DMS53 (cell line): ENCODE data around the gene LDLRAD4.

Experiments
- DNase-seq: peaks from one replicate; lab custom pipeline; 2025; lab: John Stamatoyannopoulos, UW

LDLRAD4 gene

GRCh38 chr18:13633700-13634099 is 415.1 kb downstream of the LDLRAD4 start:
- no peak for DNase-seq

- no peak for DNase-seq
Measured at GRCh38 chr18:13635046-13635445, 416.5 kb downstream of the LDLRAD4 start.

GRCh38 chr18:13638719-13639595 is 420.4 kb downstream of the LDLRAD4 start:
- no peak for DNase-seq

GRCh38 chr18:13640266-13640860 is 421.8 kb downstream of the LDLRAD4 start:
- no peak for DNase-seq

- no peak for DNase-seq
Measured at GRCh38 chr18:13641551-13642439, 423.2 kb downstream of the LDLRAD4 start.

- DNase-seq = no peak
Measured at GRCh38 chr18:13642440-13642827, 423.9 kb downstream of the LDLRAD4 start.

- no peak for DNase-seq
Measured at GRCh38 chr18:13643261-13643751, 424.7 kb downstream of the LDLRAD4 start.

GRCh38 chr18:13645093-13645492 is 426.5 kb downstream of the LDLRAD4 start:
- DNase-seq = no peak

- DNase-seq = no peak
Measured at GRCh38 chr18:13646633-13647032, 428.1 kb downstream of the LDLRAD4 start.

- no peak for DNase-seq
Measured at GRCh38 chr18:13647761-13648160, 429.2 kb downstream of the LDLRAD4 start.

GRCh38 chr18:13649397-13650390 is 431.1 kb downstream of the LDLRAD4 start:
- DNase-seq = no peak

- no peak for DNase-seq
Measured at GRCh38 chr18:13653746-13654433, 435.3 kb downstream of the LDLRAD4 start.

GRCh38 chr18:13657974-13658373 is 439.4 kb downstream of the LDLRAD4 start:
- DNase-seq = no peak

- DNase-seq = no peak
Measured at GRCh38 chr18:13658436-13659204, 440.1 kb downstream of the LDLRAD4 start.

GRCh38 chr18:13660510-13660909 is 441.9 kb downstream of the LDLRAD4 start:
- DNase-seq = no peak

GRCh38 chr18:13661051-13661778 is 442.7 kb downstream of the LDLRAD4 start:
- DNase-seq = no peak

GRCh38 chr18:13661779-13662256 is 443.3 kb downstream of the LDLRAD4 start:
- no peak for DNase-seq

- DNase-seq = no peak
Measured at GRCh38 chr18:13672657-13673056, 454.1 kb downstream of the LDLRAD4 start.

- DNase-seq = no peak
Measured at GRCh38 chr18:13676471-13676870, 457.9 kb downstream of the LDLRAD4 start.
